ENCODE measurements around the gene LNPEP.

DNA sequence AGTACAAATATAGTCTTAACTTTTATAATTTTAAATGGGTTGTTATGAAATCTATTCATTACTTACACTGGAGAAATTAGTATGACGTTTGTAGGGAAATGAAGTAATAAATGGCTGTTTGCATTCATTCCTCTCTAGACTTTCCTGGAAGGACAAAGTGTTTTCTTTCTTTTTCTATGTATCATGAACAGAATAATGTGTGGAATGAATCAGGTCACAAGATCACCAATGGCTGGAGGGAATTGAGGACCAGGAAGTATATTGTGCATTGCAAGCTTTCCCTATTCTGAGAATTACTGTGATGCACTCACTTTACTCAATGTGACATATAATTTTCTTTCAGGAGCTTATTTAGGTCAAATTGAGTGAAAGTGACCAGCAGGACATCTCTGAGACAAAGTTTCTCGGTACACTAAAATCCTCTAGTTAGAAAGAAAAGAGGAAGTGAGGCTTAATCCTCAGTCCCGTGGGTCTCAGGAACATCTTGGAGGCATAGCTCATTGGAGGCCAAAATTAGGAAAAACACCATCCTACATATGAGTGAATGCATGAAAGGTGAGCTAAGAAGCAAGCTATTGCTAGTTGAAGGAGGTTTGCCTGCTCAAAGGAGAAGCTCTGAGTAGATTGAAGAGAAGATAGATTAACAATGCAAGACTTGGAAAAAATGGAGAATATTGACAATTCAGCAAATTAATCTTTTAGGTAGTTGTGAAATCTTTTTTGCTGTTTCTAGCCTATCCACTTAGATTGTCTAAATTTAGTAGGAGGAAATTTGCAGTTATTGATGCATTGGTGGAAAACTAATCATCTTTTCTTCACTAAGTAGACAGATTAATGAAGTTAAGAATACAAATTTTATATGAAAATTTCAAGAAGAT, 31.6 kb upstream of the LNPEP start:
- TF ChIP-seq SP4 (CRISPR knock-in tag; IDR thresholded peaks at IDR 0.05) (no peak), SMAD1 (CRISPR knock-in tag; IDR thresholded peaks at IDR 0.05; ENCODE audit: borderline replicate concordance, low read depth) (no peak), ZNF274 (CRISPR knock-in tag; IDR thresholded peaks at IDR 0.05) (no peak), CEBPG (CRISPR knock-in tag; IDR thresholded peaks at IDR 0.05) (no peak), HCFC1 (IDR thresholded peaks at IDR 0.05; ENCODE audit: low read depth, low read length) (no peak), TBP (CRISPR knock-in tag; IDR thresholded peaks at IDR 0.05) (no peak)

All from HepG2 (cell line).